Activated naive CD4-positive, alpha-beta T cell treated with anti-CD3 and anti-CD28 coated beads, Interleukin-2, amount 50 U/mL, for 24 hours (primary cell): ENCODE data around the gene BAX.

Source experiments
- H3K27ac Mint-ChIP-seq: one replicate; pipeline ENCODE4 v1.8.0; 2021; ENCODE audit warnings: mild to moderate bottlenecking, mixed read lengths
- H3K27me3 Mint-ChIP-seq: one replicate; pipeline ENCODE4 v1.8.0; 2021; ENCODE audit warnings: mixed read lengths
- H3K36me3 Mint-ChIP-seq: one replicate; pipeline ENCODE4 v1.8.0; 2021; ENCODE audit warnings: mixed read lengths
- H3K4me1 Mint-ChIP-seq: one replicate; pipeline ENCODE4 v1.8.0; 2021; ENCODE audit warnings: mixed read lengths
- H3K4me3 Mint-ChIP-seq: one replicate; pipeline ENCODE4 v1.8.0; 2021; ENCODE audit warnings: mild to moderate bottlenecking, mixed read lengths
- H3K9me3 Mint-ChIP-seq: one replicate; pipeline ENCODE4 v1.8.0; 2021; ENCODE audit warnings: mixed read lengths

BAX gene

DNA sequence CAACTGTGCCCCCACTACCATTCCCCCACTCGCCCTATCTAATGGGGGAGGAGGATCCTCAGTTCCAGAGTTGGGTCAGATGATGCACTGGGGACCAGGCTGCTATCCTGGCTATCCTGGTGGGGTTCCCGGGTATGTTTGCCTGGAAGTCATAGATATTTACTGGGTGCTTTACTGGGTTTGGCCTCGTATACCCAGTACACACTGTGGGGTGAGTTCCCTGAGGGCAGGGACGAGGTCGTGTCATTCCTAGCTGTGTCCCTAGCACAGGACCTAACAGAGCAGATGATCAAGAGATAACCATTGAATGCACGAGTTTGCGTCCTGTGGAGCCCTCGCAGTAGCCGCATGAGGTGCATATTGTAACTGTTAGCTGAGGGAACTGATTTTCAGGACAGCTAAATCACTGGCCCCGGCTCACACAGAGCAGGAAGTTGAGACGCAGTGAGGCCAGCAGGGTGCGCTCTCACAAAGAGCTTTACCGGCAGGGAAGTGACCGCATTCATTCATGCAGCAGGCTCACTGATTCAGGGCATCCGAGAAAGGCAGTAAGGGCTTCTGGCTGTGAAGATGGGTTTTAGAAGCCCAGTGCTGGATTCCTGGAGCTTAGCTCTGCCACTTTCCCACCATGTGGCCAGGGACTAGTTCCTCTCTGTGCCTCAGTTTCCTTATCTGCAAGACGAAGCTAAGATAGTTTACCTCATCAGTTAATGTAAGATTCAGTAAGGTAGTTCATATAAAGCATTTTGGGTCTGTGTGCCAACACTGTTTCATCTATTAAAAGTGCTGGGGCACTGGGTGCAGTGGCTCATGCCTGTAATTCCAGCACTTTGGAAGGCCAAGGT lies 45.0 kb downstream of the BAX start:
- no peak overlapping the region for H3K27ac Mint-ChIP-seq
- no peak overlapping the region for H3K4me3 Mint-ChIP-seq
- peaks cover 24% of the 10 kb centered on the region for H3K4me1 Mint-ChIP-seq
- peaks cover 6% of the 10 kb centered on the region for H3K36me3 Mint-ChIP-seq
- H3K27me3 Mint-ChIP-seq: no peaks in the 10 kb centered on the region
- no peaks in the 10 kb centered on the region for H3K9me3 Mint-ChIP-seq

DNA sequence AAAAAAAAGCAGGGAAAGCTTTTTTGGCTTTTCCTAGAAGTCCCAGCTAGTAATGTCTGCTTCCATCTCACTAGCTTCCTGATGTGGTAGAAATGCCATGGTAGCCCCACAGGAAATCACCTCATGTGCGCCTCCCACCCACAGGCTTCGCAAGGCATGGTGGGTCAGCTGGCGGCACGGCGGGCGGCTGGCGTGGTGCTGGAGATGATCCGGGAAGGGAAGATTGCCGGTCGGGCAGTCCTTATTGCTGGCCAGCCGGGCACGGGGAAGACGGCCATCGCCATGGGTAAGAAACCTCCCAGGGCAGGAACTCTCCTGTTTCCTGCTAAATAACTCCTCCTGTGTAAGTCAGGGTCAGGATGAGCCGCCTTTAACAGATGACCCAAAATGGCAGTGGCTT lies 49.5 kb downstream of the BAX start:
- no peak overlapping the region for H3K27ac Mint-ChIP-seq
- H3K4me3 Mint-ChIP-seq: no peak overlapping the region
- peaks cover 2% of the 10 kb centered on the region for H3K36me3 Mint-ChIP-seq
- no peaks in the 10 kb centered on the region for H3K27me3 Mint-ChIP-seq
- peaks cover 7% of the 10 kb centered on the region for H3K4me1 Mint-ChIP-seq
- no peaks in the 10 kb centered on the region for H3K9me3 Mint-ChIP-seq

DNA sequence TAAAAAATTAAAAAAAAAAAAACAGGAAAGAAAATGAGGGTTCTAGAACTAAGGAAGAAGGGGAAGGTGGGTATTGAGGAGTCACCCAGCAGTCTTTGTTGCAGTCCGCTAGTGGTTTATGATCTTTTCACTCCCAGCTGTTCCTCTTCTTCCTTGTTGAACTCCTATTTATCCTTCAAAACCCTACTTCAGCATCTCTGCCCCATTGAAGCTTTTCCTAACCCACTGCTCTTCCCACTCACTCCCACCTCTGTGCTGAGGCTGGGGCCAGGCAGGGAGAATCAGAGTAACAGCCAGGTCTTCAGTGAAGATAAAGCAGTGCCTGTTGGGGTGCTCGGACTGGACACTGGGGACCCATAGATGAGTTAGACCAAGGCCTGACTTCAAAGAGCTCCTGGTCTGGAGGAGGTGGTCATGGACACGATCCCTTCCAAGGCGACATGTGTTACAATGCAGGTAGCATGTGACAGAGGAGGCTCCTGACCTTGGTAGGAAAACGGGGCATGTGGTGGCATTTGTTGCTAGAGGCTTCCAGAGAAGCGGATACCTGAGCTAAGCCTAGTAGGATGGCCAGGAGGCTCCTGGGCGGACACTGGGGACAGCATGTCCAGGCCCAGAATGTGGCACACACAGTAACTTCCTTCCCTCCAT lies 50.4 kb downstream of the BAX start:
- no peaks in the 10 kb centered on the region for H3K9me3 Mint-ChIP-seq
- H3K4me1 Mint-ChIP-seq: no peaks in the 10 kb centered on the region
- no peaks in the 10 kb centered on the region for H3K27me3 Mint-ChIP-seq
- no peak overlapping the region for H3K27ac Mint-ChIP-seq
- H3K36me3 Mint-ChIP-seq: no peaks in the 10 kb centered on the region
- no peak overlapping the region for H3K4me3 Mint-ChIP-seq

DNA sequence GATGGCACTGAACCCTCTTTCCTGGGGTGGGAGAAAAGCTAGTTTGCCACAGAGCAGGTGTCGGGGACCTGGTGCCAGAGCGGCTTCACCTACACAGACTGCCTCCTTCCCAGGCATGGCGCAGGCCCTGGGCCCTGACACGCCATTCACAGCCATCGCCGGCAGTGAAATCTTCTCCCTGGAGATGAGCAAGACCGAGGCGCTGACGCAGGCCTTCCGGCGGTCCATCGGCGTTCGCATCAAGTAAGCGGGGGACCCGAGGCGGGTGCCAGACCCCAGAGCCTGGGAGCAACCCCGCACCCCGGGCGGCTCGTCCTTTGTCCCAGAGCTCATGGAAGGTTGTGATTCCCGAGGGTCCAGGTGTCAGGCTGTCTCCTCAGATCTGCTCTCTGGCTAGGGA lies 52.2 kb downstream of the BAX start:
- H3K4me1 Mint-ChIP-seq: no peaks in the 10 kb centered on the region
- H3K4me3 Mint-ChIP-seq: no peak overlapping the region
- peaks cover 2% of the 10 kb centered on the region for H3K36me3 Mint-ChIP-seq
- H3K9me3 Mint-ChIP-seq: no peaks in the 10 kb centered on the region
- no peak overlapping the region for H3K27ac Mint-ChIP-seq
- no peaks in the 10 kb centered on the region for H3K27me3 Mint-ChIP-seq

DNA sequence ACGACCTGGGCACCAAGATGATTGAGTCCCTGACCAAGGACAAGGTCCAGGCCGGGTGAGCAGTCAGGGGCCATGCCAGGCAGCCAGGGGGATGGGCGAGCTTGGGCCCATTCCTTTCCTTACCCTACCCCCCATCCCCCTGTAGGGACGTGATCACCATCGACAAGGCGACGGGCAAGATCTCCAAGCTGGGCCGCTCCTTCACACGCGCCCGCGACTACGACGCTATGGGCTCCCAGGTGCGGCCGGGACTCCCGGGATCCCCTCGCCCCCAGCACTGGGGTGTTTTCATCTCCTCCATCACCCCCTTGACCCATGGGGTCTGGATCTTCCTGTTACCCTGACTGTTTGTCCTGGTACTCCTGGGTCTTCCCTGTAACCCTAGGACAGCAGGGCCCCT lies 55.2 kb downstream of the BAX start:
- H3K4me1 Mint-ChIP-seq: no peaks in the 10 kb centered on the region
- no peak overlapping the region for H3K27ac Mint-ChIP-seq
- peaks cover 4% of the 10 kb centered on the region for H3K36me3 Mint-ChIP-seq
- no peaks in the 10 kb centered on the region for H3K9me3 Mint-ChIP-seq
- no peaks in the 10 kb centered on the region for H3K27me3 Mint-ChIP-seq
- H3K4me3 Mint-ChIP-seq: no peak overlapping the region

DNA sequence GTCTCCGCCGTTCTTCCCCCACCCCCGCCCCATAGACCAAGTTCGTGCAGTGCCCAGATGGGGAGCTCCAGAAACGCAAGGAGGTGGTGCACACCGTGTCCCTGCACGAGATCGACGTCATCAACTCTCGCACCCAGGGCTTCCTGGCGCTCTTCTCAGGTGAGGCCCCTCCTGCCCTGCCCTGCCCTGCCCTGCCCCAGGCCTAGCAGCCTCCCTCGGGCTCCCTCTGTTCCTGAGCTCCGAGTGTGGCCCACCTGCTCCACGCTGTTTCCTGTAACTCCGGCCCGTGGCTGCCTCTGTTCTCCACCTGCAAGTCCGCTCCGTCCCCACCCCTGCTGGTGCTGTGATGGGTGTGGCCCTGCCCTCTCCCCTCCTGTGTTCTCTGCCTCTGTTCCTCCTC lies 55.8 kb downstream of the BAX start:
- Mint-ChIP-seq H3K36me3 (peaks cover 4% of the 10 kb centered on the region), H3K4me1 (no peaks in the 10 kb centered on the region), H3K9me3 (no peaks in the 10 kb centered on the region), H3K27ac (no peak overlapping the region), H3K27me3 (no peaks in the 10 kb centered on the region), H3K4me3 (no peak overlapping the region)

DNA sequence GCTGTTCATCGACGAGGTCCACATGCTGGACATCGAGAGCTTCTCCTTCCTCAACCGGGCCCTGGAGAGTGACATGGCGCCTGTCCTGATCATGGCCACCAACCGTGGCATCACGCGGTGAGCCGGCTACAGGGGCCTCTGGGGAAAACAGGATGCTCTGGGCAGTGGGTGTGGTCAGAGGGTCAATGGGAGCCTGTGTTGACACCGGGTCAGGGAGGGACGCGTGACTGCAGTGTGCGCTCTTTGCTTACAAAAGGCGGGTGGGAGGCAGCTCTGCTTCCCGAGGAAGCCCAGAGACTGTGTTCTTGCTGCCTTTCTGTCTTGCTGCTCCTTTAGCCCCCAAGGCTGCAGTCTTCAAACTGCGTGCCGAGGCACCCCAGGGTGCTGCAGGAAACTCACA lies 56.5 kb downstream of the BAX start:
- no peak overlapping the region for H3K4me3 Mint-ChIP-seq
- peaks cover 6% of the 10 kb centered on the region for H3K36me3 Mint-ChIP-seq

More for the DNA sequence above, 56.5 kb downstream of the BAX start:
- Mint-ChIP-seq H3K4me1 (no peaks in the 10 kb centered on the region), H3K9me3 (no peaks in the 10 kb centered on the region), H3K27ac (no peak overlapping the region), H3K27me3 (no peaks in the 10 kb centered on the region)
